Hematopoietic multipotent progenitor cell treated with erythropoietin and hydrocortisone succinate and interleukin-3 and kit ligand, for 6 days (in vitro differentiated cells): ENCODE measurements around the gene DMP1.

Experiments used
- DNase-seq: peaks from one replicate; pipeline ENCODE4 v3.0.0-alpha.2; 2015

The DMP1 gene

GRCh38 chr4:87649980-87650379 is at the start of gene DMP1:
TSS of gene DMP1 (plus strand) at chr4:87650280. CDS start at chr4:87656493, 6,213 bp downstream.
- DNase-seq: no peak

DNA sequence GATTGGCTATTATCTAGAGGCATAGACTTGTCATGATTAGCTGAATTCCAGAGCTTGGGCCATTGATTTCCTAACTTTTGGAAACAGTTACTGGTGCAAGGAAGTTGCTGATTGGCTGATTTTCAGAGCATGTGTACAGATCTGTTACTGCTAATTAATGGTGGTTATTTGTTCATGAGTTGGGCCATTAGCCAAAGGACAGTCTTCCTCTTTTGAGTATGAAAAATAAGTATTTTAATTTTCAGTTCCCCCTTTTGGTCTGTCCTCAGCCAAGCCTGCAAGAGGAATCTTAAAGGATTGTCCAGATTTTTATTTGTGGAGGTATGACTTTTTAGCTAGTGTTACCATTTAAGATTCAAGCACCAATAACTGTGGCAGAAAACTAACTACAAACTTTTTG is 48.7 kb upstream of the DMP1 start:
- DNase-seq: no peak

DNA sequence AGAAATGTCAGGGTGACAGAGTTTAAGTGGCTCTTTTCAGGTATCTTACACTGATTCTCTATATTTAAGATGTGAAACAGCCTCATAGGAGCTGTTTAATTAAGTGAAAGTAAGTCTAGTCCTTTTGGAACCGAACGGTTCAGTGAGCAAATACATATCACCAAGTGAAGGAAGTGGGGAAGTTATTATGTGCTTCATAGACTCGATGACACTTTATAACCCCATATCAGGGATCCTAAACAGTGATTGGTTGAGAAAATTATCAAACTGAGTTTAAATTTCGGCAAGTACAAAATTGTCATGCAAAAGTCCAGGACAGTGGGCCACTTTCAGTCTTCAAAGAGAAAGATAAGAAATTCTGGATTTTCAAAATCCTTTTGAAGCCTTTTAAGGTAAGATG is 41.9 kb upstream of the DMP1 start, which contains the start of gene DSPP:
Gene DSPP, plus strand, starts transcription at position 301 of the 400 bp plus-strand sequence. CDS start 2,380 bp downstream, outside the sequence.
- no peak for DNase-seq

DNA sequence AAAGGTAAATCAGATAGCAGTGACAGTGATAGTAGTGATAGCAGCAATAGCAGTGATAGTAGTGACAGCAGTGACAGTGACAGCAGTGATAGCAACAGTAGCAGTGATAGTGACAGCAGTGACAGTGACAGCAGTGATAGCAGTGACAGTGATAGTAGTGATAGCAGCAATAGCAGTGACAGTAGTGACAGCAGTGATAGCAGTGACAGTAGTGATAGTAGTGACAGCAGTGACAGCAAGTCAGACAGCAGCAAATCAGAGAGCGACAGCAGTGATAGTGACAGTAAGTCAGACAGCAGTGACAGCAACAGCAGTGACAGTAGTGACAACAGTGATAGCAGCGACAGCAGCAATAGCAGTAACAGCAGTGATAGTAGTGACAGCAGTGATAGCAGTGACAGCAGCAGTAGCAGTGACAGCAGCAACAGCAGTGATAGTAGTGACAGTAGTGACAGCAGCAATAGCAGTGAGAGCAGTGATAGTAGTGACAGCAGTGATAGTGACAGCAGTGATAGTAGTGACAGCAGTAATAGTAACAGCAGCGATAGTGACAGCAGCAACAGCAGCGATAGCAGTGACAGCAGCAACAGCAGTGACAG is 35.7 kb upstream of the DMP1 start:
- no peak for DNase-seq

DNA sequence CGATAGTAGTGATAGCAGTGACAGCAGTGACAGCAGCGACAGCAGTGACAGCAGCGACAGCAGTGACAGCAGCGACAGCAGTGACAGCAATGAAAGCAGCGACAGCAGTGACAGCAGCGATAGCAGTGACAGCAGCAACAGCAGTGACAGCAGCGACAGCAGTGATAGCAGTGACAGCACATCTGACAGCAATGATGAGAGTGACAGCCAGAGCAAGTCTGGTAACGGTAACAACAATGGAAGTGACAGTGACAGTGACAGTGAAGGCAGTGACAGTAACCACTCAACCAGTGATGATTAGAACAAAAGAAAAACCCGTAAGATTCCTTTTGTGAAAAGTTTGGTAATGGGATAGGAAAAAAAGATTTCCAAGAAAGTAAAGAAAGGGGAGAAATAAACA is 33.8 kb upstream of the DMP1 start:
- no peak for DNase-seq

DNA sequence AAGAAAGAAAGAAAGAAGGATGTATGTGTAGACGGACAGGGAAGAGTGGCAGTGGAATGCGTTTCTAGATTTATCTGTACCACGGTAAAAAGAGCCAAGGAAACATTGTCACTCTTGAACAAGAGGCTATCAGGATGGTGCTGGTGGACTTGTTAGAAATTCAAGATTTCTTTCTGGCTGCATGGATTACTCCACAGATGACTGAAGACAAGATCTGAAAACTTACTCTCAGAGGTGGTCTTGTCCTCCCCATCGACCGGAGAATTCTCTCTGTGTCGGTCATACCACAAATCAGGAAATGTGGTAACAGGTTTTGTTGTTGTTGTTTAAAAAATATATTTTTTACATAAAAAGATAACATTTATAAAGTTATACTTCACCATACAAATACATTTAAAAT is 30.0 kb upstream of the DMP1 start:
- DNase-seq: no peak

DNA sequence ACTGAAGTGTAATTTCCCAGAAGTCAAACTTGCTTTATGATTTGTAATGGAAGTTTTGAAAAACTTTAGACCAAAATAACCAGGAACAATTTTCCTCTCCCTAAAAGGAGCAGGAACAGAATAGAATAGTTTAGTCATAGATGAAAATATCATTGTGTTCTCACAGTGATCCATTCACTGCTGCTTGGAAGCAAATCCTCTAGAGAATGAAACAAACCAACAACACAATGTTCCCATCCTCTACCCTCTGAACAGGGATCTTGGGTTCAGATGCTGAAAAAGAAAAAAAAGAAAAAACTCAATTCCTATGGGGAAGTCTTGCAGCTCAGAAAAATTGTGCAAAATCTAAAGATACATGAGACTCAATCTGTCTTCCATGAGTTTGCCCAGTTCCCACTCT is 29.6 kb upstream of the DMP1 start:
- DNase-seq: no peak

GRCh38 chr4:87622303-87622702 is 27.8 kb upstream of the DMP1 start:
- no peak for DNase-seq

DNA sequence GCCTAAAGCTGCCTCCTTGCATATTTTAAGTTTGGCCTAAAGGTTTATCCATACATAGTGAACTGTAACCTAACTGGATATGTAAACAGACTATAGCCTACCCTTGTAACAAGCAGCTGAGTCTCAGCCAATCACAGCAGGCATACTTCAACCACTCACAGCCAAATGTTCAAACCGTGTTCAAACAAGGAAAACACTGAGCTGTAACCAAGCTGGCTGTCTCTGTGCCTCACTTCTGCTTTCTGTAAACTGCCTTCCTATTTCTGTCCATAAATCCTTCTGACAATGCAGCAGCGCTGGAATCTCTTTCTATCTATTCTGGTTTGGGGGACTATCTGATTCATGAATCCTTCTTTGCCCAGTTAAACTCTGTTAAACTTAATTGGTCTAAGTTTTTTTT is 25.4 kb upstream of the DMP1 start:
- DNase-seq: peak; percentile 5

- no peak for DNase-seq
These were observed 18.4 kb upstream of the DMP1 start for GRCh38 chr4:87631668-87632067.

- no peak for DNase-seq
These were observed 17.6 kb upstream of the DMP1 start for GRCh38 chr4:87632469-87632868.

DNA sequence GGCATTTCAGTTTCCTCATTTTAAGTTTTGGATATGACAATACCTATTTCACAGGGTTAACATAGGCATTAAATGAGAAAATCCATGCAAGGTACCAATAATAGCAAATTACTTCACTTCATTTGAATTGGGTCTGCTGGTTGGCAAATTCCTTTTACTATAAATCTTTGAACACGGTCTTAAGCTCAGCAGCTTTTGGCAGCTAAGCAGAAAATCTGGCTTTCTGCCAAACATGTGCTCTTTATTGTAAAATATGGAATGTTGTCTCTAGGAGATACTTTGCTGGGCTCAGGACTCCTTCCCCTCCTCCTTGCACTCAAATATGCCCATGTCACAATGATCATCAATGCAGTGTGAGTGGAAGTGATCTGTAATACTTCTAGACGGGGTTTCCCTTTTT is 16.8 kb upstream of the DMP1 start:
- DNase-seq: peak; percentile 36

- DNase-seq: no peak
These were observed 5.8 kb upstream of the DMP1 start for GRCh38 chr4:87644286-87644685.

DNA sequence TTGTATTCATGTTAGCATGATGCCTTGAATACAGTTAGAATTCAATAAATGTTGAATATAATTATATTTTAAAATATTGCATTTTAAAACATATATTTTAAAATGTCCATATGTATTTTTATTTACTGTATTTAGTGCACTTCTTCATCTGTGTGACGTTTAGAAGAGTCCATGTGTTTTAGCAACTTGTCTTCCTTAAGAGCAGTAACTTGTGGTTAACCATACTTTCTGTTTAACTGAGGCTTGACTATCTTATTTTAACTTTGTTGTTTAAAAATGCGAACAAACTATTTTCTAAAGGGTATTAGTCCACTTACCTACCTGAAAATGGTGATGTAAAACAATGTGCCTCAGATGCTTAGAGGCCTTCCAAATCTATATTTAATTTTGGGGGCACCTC is 858 bp downstream of the DMP1 start:
- no peak for DNase-seq

DNA sequence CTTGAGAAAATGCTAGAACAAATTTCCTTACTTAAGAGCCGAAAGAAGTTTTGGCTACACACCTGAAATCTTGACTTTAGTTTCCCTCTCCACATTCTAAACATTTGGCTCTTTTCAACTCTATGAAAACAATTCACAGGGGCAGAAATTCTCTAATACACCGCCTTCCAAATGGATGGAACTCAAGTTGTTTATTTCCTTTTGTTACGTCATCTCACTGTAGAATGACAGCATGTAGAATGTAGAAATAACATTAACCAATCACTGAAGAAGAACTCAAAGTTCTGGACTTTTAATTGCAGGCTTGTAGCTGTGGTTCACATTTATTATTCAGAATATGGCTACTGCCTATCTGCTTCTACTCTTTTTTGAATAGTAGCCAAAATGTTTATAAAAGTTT is 1.9 kb downstream of the DMP1 start:
- DNase-seq: no peak

DNA sequence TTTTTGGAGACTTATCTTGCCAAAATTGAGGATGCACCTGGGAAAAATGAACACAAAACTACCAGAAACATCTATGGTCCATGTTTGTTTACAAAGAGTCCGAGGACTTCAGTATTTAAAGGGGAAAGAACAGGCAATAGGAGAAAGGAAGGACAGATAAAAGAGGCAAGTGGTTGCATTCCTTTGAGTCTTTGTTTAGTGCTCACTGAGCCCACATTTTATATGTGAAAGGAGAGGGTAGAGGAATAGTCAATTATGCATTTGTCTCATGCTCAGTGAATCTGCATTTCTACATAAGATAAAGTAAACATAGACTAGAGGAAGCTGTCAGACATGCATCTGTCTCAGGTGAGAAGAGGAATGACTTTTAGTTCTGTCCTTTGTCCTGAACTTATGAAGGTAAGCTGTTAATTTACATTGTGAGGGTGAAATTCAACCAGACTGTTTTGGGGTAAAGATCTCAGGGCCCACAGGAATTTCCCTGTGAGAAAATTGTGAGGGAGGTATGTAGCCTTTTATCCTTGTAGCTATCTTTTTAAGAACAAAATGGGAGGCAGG is 4.5 kb downstream of the DMP1 start:
- DNase-seq: no peak

DNA sequence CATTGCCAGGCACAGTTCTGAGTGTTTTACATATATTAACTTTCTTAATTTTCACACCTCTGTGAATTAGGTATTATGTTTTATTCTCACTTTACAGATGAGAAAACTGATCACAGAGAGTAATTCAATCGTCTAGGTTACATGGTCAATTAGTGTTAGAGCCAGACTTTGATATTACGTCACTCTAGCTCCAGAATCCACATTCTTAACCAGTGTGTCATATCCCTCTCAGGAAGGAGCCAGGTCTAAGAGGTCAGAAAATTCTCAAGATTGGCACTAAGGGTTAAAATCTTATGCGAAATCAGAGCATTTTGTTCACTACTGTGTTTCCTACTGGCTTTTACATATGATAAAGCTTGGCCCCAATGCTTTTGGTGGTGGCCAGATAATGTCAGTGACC is 7.4 kb downstream of the DMP1 start:
- DNase-seq: no peak

DNA sequence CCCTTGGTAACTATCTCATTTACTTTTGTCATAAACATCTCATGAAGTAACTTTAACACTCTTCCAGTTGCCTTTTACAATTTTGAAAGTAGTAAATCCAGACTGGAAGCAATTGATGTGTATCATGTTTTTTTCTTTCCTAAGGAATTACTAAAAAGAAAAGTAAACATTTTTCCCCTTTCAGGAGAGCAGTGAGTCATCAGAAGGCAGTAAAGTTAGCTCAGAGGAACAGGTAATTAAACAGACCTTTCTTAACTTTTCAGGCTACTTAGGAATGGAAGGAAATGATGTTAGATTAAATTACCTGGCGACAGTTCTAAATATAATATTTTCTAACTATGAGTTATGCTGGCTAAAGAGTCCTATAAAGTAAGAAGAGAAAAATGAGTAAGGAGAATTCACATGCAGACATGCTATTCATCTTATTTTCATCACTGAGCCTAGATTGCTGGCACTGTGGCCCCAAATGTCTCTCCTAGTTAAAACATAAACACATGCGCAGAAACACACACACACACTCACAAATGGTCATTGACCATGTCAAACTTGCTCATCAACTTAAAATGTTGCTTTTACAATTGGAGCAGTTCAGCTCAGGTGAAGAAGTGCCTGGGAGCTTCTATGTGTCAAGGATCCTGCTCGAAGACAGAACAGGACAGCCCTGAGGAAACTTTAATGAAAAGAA is 9.3 kb downstream of the DMP1 start:
- DNase-seq: no peak

DNA sequence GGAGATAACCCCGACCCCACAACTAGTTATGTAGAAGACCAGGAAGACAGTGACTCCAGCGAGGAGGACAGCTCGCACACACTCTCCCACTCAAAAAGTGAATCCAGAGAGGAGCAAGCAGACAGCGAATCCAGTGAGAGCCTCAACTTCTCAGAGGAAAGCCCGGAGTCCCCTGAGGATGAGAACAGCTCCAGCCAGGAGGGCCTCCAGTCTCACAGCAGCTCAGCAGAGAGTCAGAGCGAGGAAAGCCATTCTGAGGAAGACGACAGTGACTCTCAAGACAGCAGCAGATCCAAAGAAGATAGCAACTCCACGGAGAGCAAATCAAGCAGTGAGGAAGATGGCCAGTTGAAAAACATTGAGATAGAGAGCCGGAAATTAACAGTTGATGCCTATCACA is 12.8 kb downstream of the DMP1 start:
- DNase-seq: no peak

DNA sequence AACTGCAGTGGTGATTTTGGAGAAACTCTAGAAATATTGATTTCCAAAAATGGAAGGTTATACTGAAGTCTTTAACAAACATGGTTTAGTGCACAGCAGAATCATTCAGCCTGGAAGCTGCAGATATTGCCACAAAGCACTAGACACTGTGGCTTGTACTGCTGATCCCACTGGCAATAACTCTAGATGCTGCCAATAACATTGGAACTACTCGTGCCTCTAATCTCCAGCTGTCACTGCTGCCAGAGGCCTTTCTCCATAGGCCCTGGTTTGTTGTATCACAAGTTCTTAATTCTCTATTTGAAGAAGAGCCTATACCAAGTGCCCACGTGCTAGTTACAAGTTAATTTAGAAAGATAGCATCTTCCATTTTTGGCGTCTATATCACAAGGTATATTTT is 19.3 kb downstream of the DMP1 start:
- no peak for DNase-seq

DNA sequence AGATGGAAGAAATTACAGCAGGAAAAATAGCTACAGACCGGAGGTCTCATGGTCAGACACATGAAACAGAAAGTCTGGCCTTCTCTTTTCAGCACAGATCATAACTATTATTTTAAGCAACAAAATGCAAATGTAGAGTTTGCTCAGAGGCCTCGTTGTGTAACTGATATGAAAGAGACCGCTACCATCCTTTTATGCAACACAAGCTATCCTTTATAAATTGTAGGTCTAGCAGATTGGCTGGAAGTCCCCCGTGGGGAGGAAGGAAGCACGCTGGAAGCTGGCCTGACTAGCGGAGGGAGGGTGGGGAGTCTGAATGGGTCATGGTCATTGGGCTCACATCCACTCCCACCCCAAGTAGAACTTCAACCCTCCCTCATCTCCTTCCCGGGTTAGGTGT is 27.7 kb downstream of the DMP1 start:
- DNase-seq: no peak

DNA sequence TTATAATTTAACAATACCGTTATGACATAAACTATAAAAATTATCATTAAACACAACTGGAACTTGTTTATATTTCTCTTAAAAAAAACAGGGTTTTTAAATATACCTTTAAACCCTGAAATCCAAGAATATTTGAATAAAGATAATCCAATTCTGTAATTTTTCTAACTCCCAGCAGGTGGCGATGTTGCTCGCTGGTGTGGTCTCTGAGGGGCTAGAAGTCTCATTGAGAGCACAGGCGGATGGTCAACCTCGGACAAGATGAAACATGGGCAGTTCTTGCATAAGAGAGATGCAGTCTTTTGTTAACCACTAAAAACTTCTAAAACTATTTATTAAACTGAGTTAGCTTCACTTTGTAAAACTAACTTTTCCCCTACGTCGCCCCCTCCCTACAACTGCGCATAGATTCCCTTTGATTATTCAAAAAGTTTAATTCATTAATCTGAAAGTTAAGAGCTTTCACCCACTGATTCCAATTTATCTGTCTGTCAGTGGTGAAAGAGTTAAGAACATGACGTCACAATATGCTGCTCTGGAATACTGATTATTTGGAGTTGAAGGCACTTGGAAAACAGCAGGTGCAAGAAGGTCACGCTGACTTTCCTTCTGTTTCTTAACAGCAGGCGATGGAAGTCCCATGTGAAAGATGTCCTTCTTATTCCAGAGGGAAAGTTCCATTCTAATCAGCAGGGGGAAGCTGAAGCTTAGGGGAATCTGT is 29.5 kb downstream of the DMP1 start:
- peak; percentile 68 for DNase-seq

- DNase-seq: no peak
These were observed 30.2 kb downstream of the DMP1 start for GRCh38 chr4:87680271-87680670.

- DNase-seq: no peak
These were observed 38.2 kb downstream of the DMP1 start for GRCh38 chr4:87688316-87688715.
